Prostate gland (tissue), 2 donors: ENCODE measurements around the gene MRTO4. TPM values are rescaled to one million over a fixed set of nuclear protein-coding genes. Genes with fewer than 3 reads are reported as not detected.
"Not testable (repeated sequence)": the region's sequence is repeated elsewhere in the genome, so short reads cannot be mapped to it uniquely, and the experiment has no call there.

Experiments used
- DNase-seq: peaks from one replicate; pipeline ENCODE4 v3.0.0-alpha.2; 2019; ENCODE audit warnings: low spot score
- H3K27ac ChIP-seq, 2 donors: fragments of 200-600 bp; sonication (generic); 2 replicates each; pipeline ENCODE4 v1.5.1; 2017 to 2019
- H3K27me3 ChIP-seq: fragments of 200-600 bp; sonication (generic); replicated peaks from 2 replicates; pipeline ENCODE4 v1.5.1; 2019; ENCODE audit not compliant: insufficient read depth
- H3K36me3 ChIP-seq, 2 donors: fragments of 200-600 bp; sonication (generic); 1 replicate in 1 of 2; 2 replicates in 1 of 2; pipeline versions ENCODE4 v1.5.1 to v1.8.1; 2017 to 2019
- H3K4me1 ChIP-seq: fragments of 200-600 bp; sonication (generic); replicated peaks from 2 replicates; pipeline ENCODE4 v1.5.1; 2019
- H3K4me3 ChIP-seq, 2 donors: fragments of 200-600 bp; sonication (generic); 2 replicates each; pipeline ENCODE4 v1.5.1; 2017 to 2019
- H3K9me3 ChIP-seq: fragments of 200-600 bp; sonication (generic); 2 replicates; pipeline ENCODE4 v1.5.1; 2017
- POLR2A ChIP-seq: fragments of 450-650 bp; IDR thresholded peaks from one replicate; pipeline ENCODE4 v1.6.1; 2016; ENCODE audit warnings: antibody characterized with exemption, mild to moderate bottlenecking
- POLR2AphosphoS5 ChIP-seq: sonication (generic); formaldehyde crosslinking; IDR thresholded peaks from one replicate; pipeline ENCODE4 v1.6.1; 2017; ENCODE audit warnings: antibody characterized with exemption
- WGBS: methylation state at CpG from one replicate; pipeline ENCODE4 v1.1.5; 2018; 5-methylcytosine and 5-hydroxymethylcytosine counted together
- intact Hi-C: fragments of 100-400 bp; cut with DNase I; formaldehyde crosslinking; loops from one replicate; pipeline ENCODE4 v1.14.2; 2022
- total RNA-seq, 2 donors: library from RNA; depleted of rRNA; stranded (reverse); fragments of >200 nt; gene quantifications; one replicate each; pipeline ENCODE4 v1.1.0, GENCODE V29; 2016
- TF ChIP-seq, protein P1 (sequence below), 4 experiments: fragments of 200-600 bp in 2 of 4; fragments of 450-650 bp in 2 of 4; sonication (generic) in 2 of 4; IDR thresholded peaks; 1 replicate in 3 of 4; 2 replicates in 1 of 4; pipeline ENCODE4 v1.5.1; 2016 to 2019; ENCODE audit warnings: antibody characterized with exemption in 4 of 4, mild to moderate bottlenecking in 2 of 4, moderate library complexity in 2 of 4

Gene MRTO4
- total RNA-seq, 2 donors from 2014 or later, result 20.5 to 21.9 TPM

DNA sequence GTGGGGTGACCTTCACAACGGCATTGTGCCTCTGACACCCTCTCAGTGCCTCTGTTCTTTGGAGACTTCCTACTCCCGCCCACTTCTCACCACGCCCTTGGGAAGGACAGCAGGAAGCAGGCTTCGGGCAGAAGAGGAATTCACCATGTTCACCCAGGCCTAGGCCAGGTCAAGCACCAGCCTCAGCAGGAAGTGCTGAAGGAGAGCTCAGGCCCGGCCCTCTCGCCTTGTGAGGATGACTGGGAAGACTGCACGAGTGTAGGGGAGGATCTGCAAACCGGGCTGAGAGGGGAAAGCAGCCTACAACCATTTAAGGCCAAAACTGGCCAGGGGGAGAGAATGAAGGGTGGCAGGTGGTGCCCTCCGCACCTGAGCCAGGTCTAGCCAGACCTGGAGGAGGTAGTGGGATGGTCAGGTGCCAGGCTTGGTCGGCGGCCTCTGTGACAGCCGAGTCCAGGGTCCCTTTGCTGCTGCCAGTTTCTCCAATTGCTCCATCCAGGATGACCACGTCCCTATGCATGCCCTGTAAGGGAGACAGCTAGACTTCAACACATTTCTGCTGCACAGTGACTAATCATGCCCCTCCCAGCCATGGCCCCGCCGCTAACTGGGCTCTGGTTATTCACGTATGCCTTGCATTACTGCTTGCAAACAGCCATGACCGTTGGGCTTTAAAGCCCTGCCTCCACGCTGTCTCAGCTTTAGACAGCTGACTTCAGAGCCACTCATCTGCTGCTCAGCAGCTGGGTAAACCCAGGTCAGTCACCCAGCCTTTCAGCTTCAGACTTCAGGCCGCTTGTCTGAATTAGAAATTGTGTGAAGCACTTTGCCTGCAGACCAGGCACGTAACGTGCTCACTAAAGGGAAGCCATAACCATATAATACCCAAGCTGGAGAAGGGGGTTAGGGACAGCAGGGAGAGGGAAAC is 8.9 kb downstream of the MRTO4 start:
- WGBS, result 76% methylated on average over 21 of the region's 21 CpGs
- intact Hi-C loops, result no loop called here
- H3K4me1 ChIP-seq, result no peaks in the 10 kb centered on the region
- DNase-seq, result no peak
- no peak for TF ChIP-seq POLR2A
- TF ChIP-seq POLR2AphosphoS5, result no peak
- TF ChIP-seq, protein P1, sequence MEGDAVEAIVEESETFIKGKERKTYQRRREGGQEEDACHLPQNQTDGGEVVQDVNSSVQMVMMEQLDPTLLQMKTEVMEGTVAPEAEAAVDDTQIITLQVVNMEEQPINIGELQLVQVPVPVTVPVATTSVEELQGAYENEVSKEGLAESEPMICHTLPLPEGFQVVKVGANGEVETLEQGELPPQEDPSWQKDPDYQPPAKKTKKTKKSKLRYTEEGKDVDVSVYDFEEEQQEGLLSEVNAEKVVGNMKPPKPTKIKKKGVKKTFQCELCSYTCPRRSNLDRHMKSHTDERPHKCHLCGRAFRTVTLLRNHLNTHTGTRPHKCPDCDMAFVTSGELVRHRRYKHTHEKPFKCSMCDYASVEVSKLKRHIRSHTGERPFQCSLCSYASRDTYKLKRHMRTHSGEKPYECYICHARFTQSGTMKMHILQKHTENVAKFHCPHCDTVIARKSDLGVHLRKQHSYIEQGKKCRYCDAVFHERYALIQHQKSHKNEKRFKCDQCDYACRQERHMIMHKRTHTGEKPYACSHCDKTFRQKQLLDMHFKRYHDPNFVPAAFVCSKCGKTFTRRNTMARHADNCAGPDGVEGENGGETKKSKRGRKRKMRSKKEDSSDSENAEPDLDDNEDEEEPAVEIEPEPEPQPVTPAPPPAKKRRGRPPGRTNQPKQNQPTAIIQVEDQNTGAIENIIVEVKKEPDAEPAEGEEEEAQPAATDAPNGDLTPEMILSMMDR (IDR thresholded peaks at IDR 0.05), result no peak
- H3K27me3 ChIP-seq, result no peaks in the 10 kb centered on the region
- H3K4me3 ChIP-seq, result no peak overlapping the region
- no peak overlapping the region for H3K27ac ChIP-seq
- H3K9me3 ChIP-seq, result no peaks in the 10 kb centered on the region
- H3K36me3 ChIP-seq, result peaks cover 5 to 22% of the 10 kb centered on the region in 2 donors

DNA sequence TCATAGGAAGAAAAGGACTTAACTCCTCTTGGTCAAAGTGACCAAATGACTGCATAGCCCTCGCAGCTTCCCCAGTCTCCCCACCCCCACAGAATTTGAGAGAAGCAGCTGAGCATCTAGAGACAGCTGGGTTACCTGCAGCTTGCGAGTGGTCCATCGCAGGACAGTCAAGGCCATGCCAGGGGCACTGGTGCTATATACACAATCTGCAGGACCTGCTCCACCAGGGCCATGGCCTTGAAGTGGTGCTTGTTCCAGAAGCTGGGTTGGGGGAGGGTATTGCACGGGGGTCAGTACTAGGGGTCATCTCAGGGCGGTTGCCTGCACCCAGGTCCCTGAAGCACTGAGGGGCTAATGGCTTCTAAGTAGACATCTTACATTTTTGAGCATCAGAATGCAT is 10.4 kb downstream of the MRTO4 start:
- Histone ChIP-seq H3K9me3 (no peaks in the 10 kb centered on the region), H3K36me3 (peaks cover 5 to 18% of the 10 kb centered on the region in 2 donors), H3K4me3 (no peak overlapping the region), H3K27ac (no peak overlapping the region), H3K4me1 (no peaks in the 10 kb centered on the region), H3K27me3 (no peaks in the 10 kb centered on the region)
- no peak for DNase-seq
- WGBS, result 92% methylated on average over 5 of the region's 5 CpGs
- TF ChIP-seq, protein P1 (IDR thresholded peaks at IDR 0.05), result no peak
- TF ChIP-seq POLR2AphosphoS5 (no peak), POLR2A (no peak)
- intact Hi-C loops, result no loop called here

DNA sequence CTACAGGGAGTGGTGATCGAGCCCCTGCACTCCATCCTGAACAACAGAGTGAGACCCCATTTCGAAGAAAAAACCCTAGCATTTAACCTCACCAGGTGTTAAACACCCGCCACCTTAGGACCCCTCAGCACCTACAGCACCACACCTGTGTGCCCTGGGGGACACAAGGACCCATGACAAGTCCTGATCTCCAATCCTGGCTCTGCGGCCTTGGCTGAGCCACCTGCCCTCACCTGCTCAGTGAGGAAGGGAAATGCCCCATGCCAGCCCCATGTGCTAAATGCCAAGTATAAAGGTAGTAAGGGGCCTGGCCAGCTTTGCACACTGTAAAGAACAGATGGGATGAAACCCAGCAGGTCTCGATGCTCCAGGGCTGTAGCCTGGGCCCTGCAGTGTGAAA is 11.1 kb downstream of the MRTO4 start:
- no peaks in the 10 kb centered on the region for H3K27me3 ChIP-seq
- TF ChIP-seq, protein P1 (IDR thresholded peaks at IDR 0.05), result no peak
- TF ChIP-seq POLR2AphosphoS5, result no peak
- no peak for TF ChIP-seq POLR2A
- peaks cover 3 to 11% of the 10 kb centered on the region in 2 donors for H3K36me3 ChIP-seq
- no peak overlapping the region for H3K27ac ChIP-seq
- DNase-seq, result no peak
- no peaks in the 10 kb centered on the region for H3K9me3 ChIP-seq
- H3K4me1 ChIP-seq, result no peaks in the 10 kb centered on the region
- 72% methylated on average over 5 of the region's 5 CpGs for WGBS
- intact Hi-C loops, result no loop called here
- H3K4me3 ChIP-seq, result no peak overlapping the region

DNA sequence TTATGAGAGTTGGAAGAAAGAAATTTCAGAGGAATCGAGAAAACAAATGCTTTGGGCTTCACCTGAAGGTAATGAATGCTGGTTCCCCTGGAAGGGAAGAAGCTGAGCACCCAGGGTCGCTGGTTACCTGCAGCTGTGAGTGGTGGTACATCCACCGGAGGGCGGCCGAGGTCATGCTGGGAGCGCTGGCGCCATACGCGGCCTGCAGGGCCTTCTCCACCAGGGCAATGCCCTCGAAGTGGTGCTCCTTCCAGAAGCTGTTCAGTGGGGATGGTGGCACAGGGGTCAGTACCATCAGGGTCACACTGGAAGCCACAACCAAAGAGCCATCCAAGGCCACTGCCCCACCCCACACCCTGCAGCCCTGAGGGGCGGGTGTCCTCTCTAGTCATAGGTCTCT is 16.8 kb downstream of the MRTO4 start:
- Histone ChIP-seq H3K36me3 (no peaks in the 10 kb centered on the region), H3K27ac (no peak overlapping the region), H3K27me3 (no peaks in the 10 kb centered on the region), H3K4me3 (no peak overlapping the region), H3K9me3 (no peaks in the 10 kb centered on the region), H3K4me1 (no peaks in the 10 kb centered on the region)
- WGBS, result 81% methylated on average over 11 of the region's 11 CpGs
- no peak for DNase-seq
- no peak for TF ChIP-seq POLR2A
- TF ChIP-seq, protein P1 (IDR thresholded peaks at IDR 0.05), result no peak
- no peak for TF ChIP-seq POLR2AphosphoS5
- intact Hi-C loops, result no loop called here

DNA sequence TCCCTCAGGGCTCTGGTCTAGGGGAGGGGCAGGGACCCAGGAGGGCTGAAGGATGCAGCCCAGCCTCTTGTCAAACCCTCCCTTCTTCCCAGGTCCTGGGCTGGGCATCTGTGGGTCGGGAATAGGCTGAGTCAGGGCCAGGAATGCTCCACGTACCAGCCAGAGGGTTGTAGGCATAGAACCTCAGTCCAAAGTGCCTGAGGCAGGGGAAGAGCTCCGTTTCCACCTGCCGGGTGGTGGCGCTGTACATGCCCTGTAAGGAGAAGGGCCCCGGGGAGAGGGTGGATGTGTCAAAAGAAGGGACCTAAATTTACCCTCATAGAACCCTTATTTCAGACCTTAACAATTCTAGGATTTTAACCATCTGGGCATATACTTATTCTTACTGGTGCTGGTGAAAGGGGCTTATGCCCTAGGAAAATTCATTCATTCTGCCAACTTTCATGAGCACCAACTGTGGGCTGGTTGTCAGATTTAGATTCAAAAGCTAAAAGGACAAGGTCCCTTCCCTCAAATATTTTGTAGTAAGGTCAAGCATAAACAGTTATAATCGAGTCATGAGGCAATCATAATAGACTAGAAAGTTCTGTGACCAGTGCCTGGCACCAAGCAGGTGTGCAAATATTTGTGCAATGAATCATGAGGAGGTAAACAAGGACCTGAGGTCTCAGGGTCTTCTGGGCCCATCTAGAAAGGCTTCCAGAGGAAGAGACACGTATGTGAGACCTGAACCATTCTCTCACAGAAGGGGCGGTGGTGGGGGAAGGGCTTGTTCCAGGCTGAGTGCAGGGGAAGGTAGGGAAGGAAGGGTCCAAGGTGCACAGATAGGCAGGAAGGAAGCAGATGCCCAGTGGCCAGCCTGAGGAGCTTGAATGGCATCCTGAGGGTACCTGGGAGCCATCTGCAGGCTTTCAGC is 18.1 kb downstream of the MRTO4 start:
- H3K9me3 ChIP-seq, H3K27me3 ChIP-seq, intact Hi-C loops, H3K36me3 ChIP-seq, H3K4me1 ChIP-seq, H3K4me3 ChIP-seq, DNase-seq, H3K27ac ChIP-seq: not testable (repeated sequence)
- WGBS, result 85% methylated on average over 9 of the region's 9 CpGs

DNA sequence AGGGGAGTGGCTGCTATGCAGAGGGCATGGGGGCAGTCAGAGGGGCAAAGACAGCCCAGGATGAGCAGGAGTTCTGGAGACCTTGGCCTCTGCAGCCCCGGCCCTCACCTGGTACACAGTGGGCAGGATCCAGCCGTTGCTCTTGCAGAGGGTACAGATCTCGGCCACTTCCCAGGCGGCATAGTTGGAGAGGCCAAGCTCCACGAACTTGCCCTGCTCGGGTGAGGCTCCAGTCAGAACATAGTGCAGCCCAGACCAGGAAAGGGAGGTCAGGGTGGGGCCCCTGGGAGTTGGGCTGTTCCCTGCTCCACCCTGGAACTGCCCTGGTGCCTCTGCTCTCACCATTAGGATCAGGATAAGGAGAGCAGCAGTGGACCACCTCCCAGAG is 18.7 kb downstream of the MRTO4 start:
- WGBS, result 96% methylated on average over 6 of the region's 6 CpGs
- H3K4me1 ChIP-seq, DNase-seq, H3K9me3 ChIP-seq, H3K36me3 ChIP-seq, H3K27ac ChIP-seq, intact Hi-C loops, H3K27me3 ChIP-seq, H3K4me3 ChIP-seq: not testable (repeated sequence)
